NAMALWA (cell line): ENCODE results near the gene FXN.
"Not testable (repeated sequence)": the region's sequence is repeated elsewhere in the genome, so short reads cannot be mapped to it uniquely, and the experiment has no call there.

ENCODE experiments used
- DNase-seq: peaks from one replicate; pipeline ENCODE4 v3.0.0-alpha.2; 2015; ENCODE audit warnings: low spot score

Gene FXN

GRCh38 chr9:69104830-69105527 lies 69.4 kb downstream of the FXN start:
- no peak for DNase-seq

GRCh38 chr9:69107771-69108170 lies 72.2 kb downstream of the FXN start:
- no peak for DNase-seq

GRCh38 chr9:69108706-69109105 lies 73.2 kb downstream of the FXN start:
- not testable (repeated sequence) for DNase-seq

- no peak for DNase-seq
These were observed 73.6 kb downstream of the FXN start for GRCh38 chr9:69109152-69109551.

GRCh38 chr9:69112646-69113045 lies 77.1 kb downstream of the FXN start:
- not testable (repeated sequence) for DNase-seq

GRCh38 chr9:69115621-69116020 lies 80.1 kb downstream of the FXN start:
- DNase-seq: no peak

- no peak for DNase-seq
These were observed 83.1 kb downstream of the FXN start for GRCh38 chr9:69118656-69119055.

- no peak for DNase-seq
These were observed 85.0 kb downstream of the FXN start for GRCh38 chr9:69120380-69121154.

GRCh38 chr9:69121155-69122081 lies 85.9 kb downstream of the FXN start:
- DNase-seq: peak; percentile 64

GRCh38 chr9:69122082-69122548 lies 86.6 kb downstream of the FXN start:
- DNase-seq: peak; percentile 86

GRCh38 chr9:69122549-69123141 lies 87.1 kb downstream of the FXN start:
- DNase-seq: peak; percentile 19

- DNase-seq: no peak
These were observed 95.2 kb downstream of the FXN start for GRCh38 chr9:69130456-69131441.

GRCh38 chr9:69131682-69132081 lies 96.1 kb downstream of the FXN start:
- no peak for DNase-seq

GRCh38 chr9:69132361-69132760 lies 96.8 kb downstream of the FXN start:
- DNase-seq: no peak

GRCh38 chr9:69134412-69134811 lies 98.9 kb downstream of the FXN start:
- no peak for DNase-seq

GRCh38 chr9:69136185-69136584 lies 100.6 kb downstream of the FXN start:
- DNase-seq: no peak

GRCh38 chr9:69136779-69137178 lies 101.2 kb downstream of the FXN start:
- DNase-seq: no peak

- no peak for DNase-seq
These were observed 101.8 kb downstream of the FXN start for GRCh38 chr9:69137311-69137710.

- DNase-seq: no peak
These were observed 104.0 kb downstream of the FXN start for GRCh38 chr9:69139596-69139995.

GRCh38 chr9:69140123-69140735 lies 104.7 kb downstream of the FXN start:
- no peak for DNase-seq
